ENCODE results near the gene NOTUM. TPM values are rescaled to one million over a fixed set of nuclear protein-coding genes. Genes with fewer than 3 reads are reported as not detected.

The NOTUM gene
- total RNA-seq, 2 experiments from 2014 or later = 0.41 to 0.49 TPM

- no peak overlapping the region for H3K27ac Mint-ChIP-seq
- ATAC-seq (no peak), DNase-seq (no peak)
- H3K4me1 Mint-ChIP-seq (ENCODE audit: low read depth) = no peaks in the 10 kb centered on the region
- no peaks in the 10 kb centered on the region for H3K27me3 Mint-ChIP-seq
- CTCF ChIA-PET = interaction anchor here (0.9 to 1.6 kb wide), 2 partner anchors 9 to 261 kb away, joined by 3 read pairs; no protein-coding TSS in a partner anchor
- H3K9me3 Mint-ChIP-seq = no peaks in the 10 kb centered on the region
- no peaks in the 10 kb centered on the region for H3K36me3 Mint-ChIP-seq (ENCODE audit: low read depth)
- no peak overlapping the region for H3K4me3 Mint-ChIP-seq
- TF ChIP-seq CTCF (IDR thresholded peaks at IDR 0.05) = no peak
- POLR2A ChIA-PET = interaction anchor here (1.2 kb wide), 1 partner anchor 18 kb away, joined by 3 read pairs; the partner anchor contains the start of gene MAFG
- intact Hi-C loops (cut with micrococcal nuclease) = no loop called here
These were observed 16.1 kb downstream of the NOTUM start for GRCh38 chr17:81944858-81945257.

- CTCF ChIA-PET = interaction anchor here (1.0 to 1.4 kb wide), 3 partner anchors 14 to 78 kb away, joined by 3 to 5 read pairs (median 3); no protein-coding TSS in a partner anchor
- TF ChIP-seq CTCF (IDR thresholded peaks at IDR 0.05) = no peak
- intact Hi-C loops (cut with micrococcal nuclease) = no loop called here
- DNase-seq = no peak
- no peaks in the 10 kb centered on the region for H3K27me3 Mint-ChIP-seq
- POLR2A ChIA-PET = interaction anchor here (1.7 kb wide), 1 partner anchor 17 kb away, joined by 3 read pairs; no protein-coding TSS in a partner anchor
- no peak overlapping the region for H3K27ac Mint-ChIP-seq
- ATAC-seq = no peak
- no peaks in the 10 kb centered on the region for H3K36me3 Mint-ChIP-seq (ENCODE audit: low read depth)
- no peaks in the 10 kb centered on the region for H3K9me3 Mint-ChIP-seq
- H3K4me1 Mint-ChIP-seq (ENCODE audit: low read depth) = peaks cover 5% of the 10 kb centered on the region
- no peak overlapping the region for H3K4me3 Mint-ChIP-seq
These were observed 18.8 kb downstream of the NOTUM start for GRCh38 chr17:81942167-81942553.

- H3K4me3 Mint-ChIP-seq = no peak overlapping the region
- POLR2A ChIA-PET = interaction anchor here (1.7 kb wide), 1 partner anchor 18 kb away, joined by 3 read pairs; no protein-coding TSS in a partner anchor
- TF ChIP-seq CTCF (IDR thresholded peaks at IDR 0.05) = no peak
- ATAC-seq = no peak
- intact Hi-C loops (cut with micrococcal nuclease) = no loop called here
- no peak for DNase-seq
- H3K27ac Mint-ChIP-seq = no peak overlapping the region
- peaks cover under 1% of the 10 kb centered on the region for H3K36me3 Mint-ChIP-seq (ENCODE audit: low read depth)
- CTCF ChIA-PET = interaction anchor here (1.0 to 2.3 kb wide), 3 partner anchors 18 to 78 kb away, joined by 3 to 6 read pairs (median 5); no protein-coding TSS in a partner anchor
- H3K4me1 Mint-ChIP-seq (ENCODE audit: low read depth) = peaks cover 5% of the 10 kb centered on the region
- H3K9me3 Mint-ChIP-seq = no peaks in the 10 kb centered on the region
- H3K27me3 Mint-ChIP-seq = no peaks in the 10 kb centered on the region
These were observed 19.4 kb downstream of the NOTUM start for GRCh38 chr17:81941484-81942166.

GRCh38 chr17:81940538-81941483 lies 20.2 kb downstream of the NOTUM start:
- Mint-ChIP-seq H3K27me3 (no peaks in the 10 kb centered on the region), H3K27ac (no peak overlapping the region), H3K4me3 (no peak overlapping the region), H3K4me1 (ENCODE audit: low read depth) (peaks cover 8% of the 10 kb centered on the region), H3K36me3 (ENCODE audit: low read depth) (peaks cover 6% of the 10 kb centered on the region), H3K9me3 (no peaks in the 10 kb centered on the region)
- ChIA-PET CTCF (interaction anchor here (1.2 to 2.3 kb wide), 3 partner anchors 13 to 19 kb away, joined by 3 to 6 read pairs (median 3); no protein-coding TSS in a partner anchor), POLR2A (interaction anchor here (1.7 kb wide), 1 partner anchor 19 kb away, joined by 3 read pairs; no protein-coding TSS in a partner anchor)
- no peak for TF ChIP-seq CTCF (IDR thresholded peaks at IDR 0.05)
- intact Hi-C loops (cut with micrococcal nuclease) = no loop called here
- no peak for ATAC-seq
- DNase-seq = no peak

Data from activated CD8-positive, alpha-beta T cell treated with anti-CD3 and anti-CD28 coated beads for 36 hours (primary cell).